SJSA1 (cell line): Measurements from ENCODE around the gene B4GALNT1. TPM values are rescaled to one million over a fixed set of nuclear protein-coding genes. Genes with fewer than 3 reads are reported as not detected.

Experiments
- DNase-seq, 2 experiments: peaks; one replicate each; pipeline ENCODE4 v3.0.0-alpha.2; 2015 to 2020; ENCODE audit warnings: low spot score in 2 of 2, low read depth in 1 of 2
- H3K27ac ChIP-seq: fragments of 250-450 bp; sonication (Bioruptor Pico); 2 replicates; pipeline ENCODE4 v1.5.1; 2020; ENCODE audit warnings: mild to moderate bottlenecking, moderate library complexity
- H3K27me3 ChIP-seq: fragments of 250-450 bp; sonication (Bioruptor Pico); replicated peaks from 2 replicates; pipeline ENCODE4 v1.5.1; 2020; ENCODE audit warnings: mild to moderate bottlenecking, moderate library complexity
- H3K36me3 ChIP-seq: fragments of 250-450 bp; sonication (Bioruptor Pico); 2 replicates; pipeline ENCODE4 v1.5.1; 2020; ENCODE audit warnings: mild to moderate bottlenecking
- H3K4me1 ChIP-seq: fragments of 250-450 bp; sonication (Bioruptor Pico); replicated peaks from 2 replicates; pipeline ENCODE4 v1.6.1; 2021; ENCODE audit warnings: mild to moderate bottlenecking
- H3K4me3 ChIP-seq: fragments of 250-450 bp; sonication (Bioruptor Pico); 2 replicates; pipeline ENCODE4 v1.5.1; 2020; ENCODE audit warnings: mild to moderate bottlenecking
- H3K9me3 ChIP-seq: fragments of 250-450 bp; sonication (Bioruptor Pico); replicated peaks from 2 replicates; pipeline ENCODE4 v1.5.1; 2020; ENCODE audit warnings: mild to moderate bottlenecking
- total RNA-seq: library from RNA; depleted of rRNA; stranded (reverse); fragments of >200 nt; shearing (Covaris generic); gene quantifications from 2 replicates; pipeline ENCODE4 v1.2.3, GENCODE V29; 2014

B4GALNT1 gene
- total RNA-seq, 1 experiment from 2014 or later, result 950 TPM

GRCh38 chr12:57613427-57614109 lies 19.4 kb downstream of the B4GALNT1 start:
- Histone ChIP-seq H3K4me1 (peaks cover 21% of the 10 kb centered on the region), H3K27ac (no peak overlapping the region), H3K9me3 (no peaks in the 10 kb centered on the region), H3K36me3 (peaks cover 51% of the 10 kb centered on the region), H3K27me3 (0 out of 2 replicates have a peak, but pooled peaks cover 2% of the 10 kb centered on the region), H3K4me3 (no peak overlapping the region)
- DNase-seq, result peak in 1 of 2 experiments; percentile 81

GRCh38 chr12:57612711-57613426 lies 20.1 kb downstream of the B4GALNT1 start:
- 0 out of 2 replicates have a peak, but pooled peaks cover 2% of the 10 kb centered on the region for H3K27me3 ChIP-seq
- H3K4me3 ChIP-seq, result no peak overlapping the region
- H3K36me3 ChIP-seq, result peaks cover 58% of the 10 kb centered on the region
- DNase-seq, result peak in 1 of 2 experiments; percentile 77
- H3K9me3 ChIP-seq, result no peaks in the 10 kb centered on the region
- H3K4me1 ChIP-seq, result peaks cover 21% of the 10 kb centered on the region
- H3K27ac ChIP-seq, result no peak overlapping the region

- no peak overlapping the region for H3K27ac ChIP-seq
- peak in 1 of 2 experiments; percentile 83 for DNase-seq
- H3K4me1 ChIP-seq, result peaks cover 21% of the 10 kb centered on the region
- H3K36me3 ChIP-seq, result peaks cover 65% of the 10 kb centered on the region
- H3K9me3 ChIP-seq, result no peaks in the 10 kb centered on the region
- H3K27me3 ChIP-seq, result 0 out of 2 replicates have a peak, but pooled peaks cover 2% of the 10 kb centered on the region
- peak overlapping the region; percentile 69 for H3K4me3 ChIP-seq
Measured at GRCh38 chr12:57611827-57612710, 20.9 kb downstream of the B4GALNT1 start.

- Histone ChIP-seq H3K27me3 (0 out of 2 replicates have a peak, but pooled peaks cover 2% of the 10 kb centered on the region), H3K27ac (peak within 1 kb of the TSS; percentile 61)
- DNase-seq, result no peak
Measured at GRCh38 chr12:57611108-57611826, 21.7 kb downstream of the B4GALNT1 start, which contains the start of gene ARHGEF25. Gene ARHGEF25 (plus strand): TSS chr12:57611435. CDS start chr12:57611895, 460 bp downstream.

GRCh38 chr12:57610554-57611107 lies 22.4 kb downstream of the B4GALNT1 start:
- peak overlapping the region; percentile 61 for H3K27ac ChIP-seq
- H3K4me1 ChIP-seq, result peaks cover 21% of the 10 kb centered on the region
- H3K36me3 ChIP-seq, result peaks cover 67% of the 10 kb centered on the region
- no peaks in the 10 kb centered on the region for H3K9me3 ChIP-seq
- H3K4me3 ChIP-seq, result peak overlapping the region; percentile 69
- DNase-seq, result peak in 1 of 2 experiments; percentile 78
- H3K27me3 ChIP-seq, result 0 out of 2 replicates have a peak, but pooled peaks cover 2% of the 10 kb centered on the region

More at GRCh38 chr12:57611108-57611826, 21.7 kb downstream of the B4GALNT1 start, which contains the start of gene ARHGEF25:
- H3K4me3 ChIP-seq, result peak within 1 kb of the TSS; percentile 69
- H3K4me1 ChIP-seq, result peaks cover 19% of the 10 kb centered on the region
- H3K36me3 ChIP-seq, result peaks cover 67% of the 10 kb centered on the region
- H3K9me3 ChIP-seq, result no peaks in the 10 kb centered on the region

- no peak for DNase-seq
- Histone ChIP-seq H3K4me1 (peaks cover 28% of the 10 kb centered on the region), H3K27ac (no peak overlapping the region), H3K4me3 (no peak overlapping the region), H3K36me3 (peaks cover 67% of the 10 kb centered on the region), H3K27me3 (0 out of 2 replicates have a peak, but pooled peaks cover 2% of the 10 kb centered on the region), H3K9me3 (0 out of 2 replicates have a peak, but pooled peaks cover 3% of the 10 kb centered on the region)
Measured at GRCh38 chr12:57609781-57610553, 23.0 kb downstream of the B4GALNT1 start.

- Histone ChIP-seq H3K36me3 (peaks cover 61% of the 10 kb centered on the region), H3K4me1 (peaks cover 33% of the 10 kb centered on the region), H3K27ac (no peak overlapping the region), H3K4me3 (no peak overlapping the region), H3K27me3 (0 out of 2 replicates have a peak, but pooled peaks cover 2% of the 10 kb centered on the region), H3K9me3 (0 out of 2 replicates have a peak, but pooled peaks cover 4% of the 10 kb centered on the region)
- DNase-seq, result peak in 1 of 2 experiments; percentile 80
Measured at GRCh38 chr12:57609101-57609780, 23.8 kb downstream of the B4GALNT1 start.

- no peak overlapping the region for H3K27ac ChIP-seq
- 0 out of 2 replicates have a peak, but pooled peaks cover 4% of the 10 kb centered on the region for H3K9me3 ChIP-seq
- no peak overlapping the region for H3K4me3 ChIP-seq
- H3K27me3 ChIP-seq, result 0 out of 2 replicates have a peak, but pooled peaks cover 2% of the 10 kb centered on the region
- H3K36me3 ChIP-seq, result peaks cover 53% of the 10 kb centered on the region
- peaks cover 37% of the 10 kb centered on the region for H3K4me1 ChIP-seq
- peak in 1 of 2 experiments; percentile 77 for DNase-seq
Measured at GRCh38 chr12:57607958-57608663, 24.9 kb downstream of the B4GALNT1 start.

- Histone ChIP-seq H3K36me3 (peaks cover 62% of the 10 kb centered on the region), H3K4me1 (peaks cover 32% of the 10 kb centered on the region), H3K9me3 (0 out of 2 replicates have a peak, but pooled peaks cover 4% of the 10 kb centered on the region), H3K4me3 (no peak overlapping the region), H3K27ac (no peak overlapping the region), H3K27me3 (no peaks in the 10 kb centered on the region)
- peak in 1 of 2 experiments; percentile 72 for DNase-seq
Measured at GRCh38 chr12:57606821-57607220, 26.2 kb downstream of the B4GALNT1 start.

- Histone ChIP-seq H3K36me3 (peaks cover 65% of the 10 kb centered on the region), H3K27ac (no peak overlapping the region), H3K4me1 (peaks cover 30% of the 10 kb centered on the region), H3K27me3 (no peaks in the 10 kb centered on the region), H3K4me3 (no peak overlapping the region), H3K9me3 (0 out of 2 replicates have a peak, but pooled peaks cover 4% of the 10 kb centered on the region)
- peak; percentile 76 to 86 for DNase-seq
Measured at GRCh38 chr12:57606399-57606798, 26.6 kb downstream of the B4GALNT1 start.
